SKM-1 (cell line): Measurements from ENCODE around the gene ASB18.

Experiments used
- DNase-seq: peaks from one replicate; lab custom pipeline; 2025; ENCODE audit not compliant: unreplicated experiment; lab: John Stamatoyannopoulos, UW

The ASB18 gene

DNA sequence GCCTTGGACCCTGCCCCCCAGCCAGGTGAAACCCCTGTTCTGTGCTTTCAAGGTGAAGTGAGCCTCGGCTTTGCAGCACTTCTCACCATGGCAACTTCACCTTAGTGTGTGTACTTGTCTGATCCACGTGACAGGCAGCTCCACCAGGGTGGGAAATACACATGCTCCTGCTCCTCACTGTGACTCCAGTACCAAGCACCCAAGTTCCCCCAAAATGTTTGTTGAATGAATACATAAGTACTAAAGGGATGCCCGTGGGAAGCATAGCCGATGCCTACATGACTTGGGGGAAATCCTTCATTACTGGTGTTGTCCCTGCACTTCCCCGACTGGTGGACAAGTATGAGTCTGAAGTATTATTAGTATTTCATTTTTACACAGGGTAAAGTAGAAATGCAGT is 54.2 kb downstream of the ASB18 start:
- DNase-seq, result no peak

DNA sequence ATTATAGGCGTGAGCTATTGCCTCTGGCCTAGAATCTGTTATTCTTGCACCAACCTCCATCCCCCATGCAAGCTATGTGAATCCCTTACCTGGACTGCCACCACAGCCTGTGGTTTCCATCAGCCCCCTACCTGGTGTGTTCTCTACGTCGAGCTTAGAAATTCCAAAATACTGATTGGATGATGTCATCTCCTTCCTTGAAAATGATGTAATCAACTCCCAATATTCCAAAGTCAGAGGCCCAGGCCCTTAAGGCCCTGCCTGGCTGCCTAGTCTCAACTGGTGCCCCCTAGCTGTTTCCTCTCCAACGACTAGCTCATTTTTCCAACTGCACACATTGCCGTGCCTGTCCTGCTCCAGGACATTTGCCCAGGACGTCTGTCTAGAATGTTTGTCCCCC is 54.7 kb downstream of the ASB18 start:
- no peak for DNase-seq

DNA sequence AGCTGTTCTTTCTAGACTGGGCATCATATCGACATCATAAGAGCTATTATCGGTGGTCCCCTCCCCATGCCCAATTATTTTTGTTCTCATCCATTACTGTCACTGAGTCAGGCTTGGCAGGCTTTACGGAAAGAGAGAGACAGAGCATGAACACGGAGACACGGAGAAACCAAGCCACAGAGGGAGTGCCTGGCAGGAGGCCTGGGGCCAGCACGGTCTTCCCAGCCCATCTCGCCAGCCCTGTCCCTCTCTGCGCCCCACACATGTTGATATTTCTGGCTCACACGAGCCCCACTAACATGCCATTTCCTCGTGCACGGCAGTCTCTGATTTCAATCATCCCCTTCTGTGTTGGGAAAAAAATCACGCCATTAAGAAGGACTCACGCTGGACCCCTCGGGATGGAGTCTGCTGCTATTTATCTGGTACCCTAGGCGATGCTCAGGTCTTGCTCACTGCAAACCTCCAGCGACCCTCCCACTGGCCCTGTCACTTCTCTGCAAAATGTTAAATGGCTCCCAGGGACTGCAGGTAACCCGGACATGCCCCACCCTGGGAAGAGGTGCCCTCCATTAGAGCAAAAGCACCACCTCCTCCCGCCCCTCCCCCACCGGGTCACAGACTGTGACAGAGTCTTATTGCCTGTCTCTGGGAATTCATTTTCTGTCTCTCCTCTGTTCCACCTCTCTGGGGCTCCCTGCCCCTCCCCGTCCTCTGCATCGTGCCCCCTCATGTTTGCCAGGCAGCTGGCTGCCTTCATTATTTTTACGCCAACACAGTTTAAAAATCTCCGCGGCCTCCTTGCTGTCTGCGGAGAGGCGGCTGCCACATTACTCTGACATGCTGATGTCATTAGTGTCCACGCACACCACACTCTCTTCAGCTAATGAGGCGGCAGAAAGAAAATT is 55.9 kb downstream of the ASB18 start:
- DNase-seq, result no peak

DNA sequence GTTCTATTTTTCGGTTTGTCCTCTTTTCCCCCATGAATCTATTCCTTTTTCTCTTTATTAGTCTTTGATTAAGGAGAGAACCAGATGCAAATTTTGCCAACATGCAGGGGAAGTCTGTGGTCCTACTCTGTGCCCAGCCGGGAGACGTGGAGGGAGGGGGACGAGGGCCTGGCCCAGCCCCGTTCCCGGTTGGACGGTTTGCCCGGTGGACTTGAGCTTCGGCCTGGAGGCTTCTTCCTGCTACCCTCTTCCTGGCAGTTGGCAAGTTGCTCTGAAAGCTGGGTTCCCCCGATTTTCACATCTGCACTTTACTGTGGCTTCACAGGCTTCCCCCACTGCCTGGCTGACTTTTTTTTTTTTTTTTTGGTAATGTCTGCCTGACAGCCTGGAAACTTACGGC is 56.7 kb downstream of the ASB18 start:
- no peak for DNase-seq

DNA sequence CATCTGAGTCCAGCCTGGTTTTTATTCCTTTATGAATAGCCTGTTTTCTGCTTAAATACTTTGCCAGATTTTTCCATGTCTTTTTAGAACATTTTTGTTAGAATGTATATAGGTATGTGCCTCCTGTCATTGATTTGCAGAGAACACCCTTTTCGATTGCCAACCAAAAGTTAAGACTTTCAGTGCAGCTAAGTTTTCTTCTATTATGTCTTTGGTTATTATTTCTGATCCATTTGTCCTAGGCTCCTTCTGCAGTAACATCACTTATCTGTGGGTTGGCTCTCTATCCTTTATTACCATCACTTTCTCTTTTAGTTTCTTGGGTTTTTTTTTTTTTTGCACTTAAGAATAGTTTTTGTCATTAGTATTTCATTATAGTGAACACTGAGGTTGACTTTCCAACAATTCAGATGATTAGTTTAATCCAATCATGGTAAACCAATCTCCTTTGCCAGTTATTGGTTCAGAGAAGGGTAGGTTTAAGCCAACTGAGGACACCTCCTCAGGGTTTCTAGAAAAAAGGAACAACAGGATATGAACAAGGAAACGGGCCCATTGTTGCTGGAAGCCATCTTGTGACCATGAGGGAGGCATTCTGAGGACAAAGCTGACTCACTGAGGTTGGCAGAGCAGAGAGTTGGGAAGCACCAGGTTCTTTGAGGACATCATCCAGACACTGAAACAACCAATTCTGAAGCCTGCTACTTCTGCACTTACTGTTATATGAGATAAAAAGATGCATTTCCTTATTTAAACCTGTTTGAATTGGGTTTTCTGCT is 58.1 kb downstream of the ASB18 start:
- no peak for DNase-seq

DNA sequence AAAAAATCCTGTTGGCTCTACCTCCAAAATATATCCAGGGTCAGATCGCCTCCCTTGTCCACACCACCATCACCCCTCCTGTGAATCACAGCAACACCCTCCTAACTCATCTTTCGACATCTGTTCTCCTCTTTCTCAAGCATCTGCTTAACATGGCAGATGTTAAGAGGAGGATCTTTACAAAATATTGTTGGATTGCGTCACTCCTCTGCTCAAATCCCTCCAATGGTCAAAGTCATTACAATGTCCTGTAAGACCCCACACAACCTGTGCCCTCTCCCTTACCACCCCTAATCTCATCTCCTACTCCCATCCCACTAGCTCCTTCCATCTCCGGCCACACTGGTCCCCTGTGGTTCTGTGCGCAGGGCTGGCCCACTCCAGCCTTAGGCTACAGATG is 59.3 kb downstream of the ASB18 start:
- no peak for DNase-seq

DNA sequence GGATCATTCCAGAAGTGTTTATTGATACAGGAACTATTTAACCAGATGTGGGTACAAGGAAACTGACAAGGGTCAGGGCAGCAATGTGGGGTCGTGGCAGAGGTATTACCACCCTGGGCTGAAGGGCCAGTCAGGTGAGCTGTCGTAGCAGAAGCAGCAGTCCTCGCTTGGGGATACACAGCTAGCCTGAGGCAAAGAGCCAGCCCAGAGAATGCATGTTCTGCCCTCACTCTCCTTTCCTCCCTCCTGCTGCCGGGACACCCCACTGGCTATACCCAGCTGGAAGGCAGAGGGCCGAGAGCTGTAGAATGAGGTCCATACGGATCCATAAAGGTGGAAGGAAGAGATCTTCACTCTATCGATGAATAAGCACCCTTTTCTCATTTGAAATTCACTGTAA is 63.8 kb downstream of the ASB18 start:
- no peak for DNase-seq

DNA sequence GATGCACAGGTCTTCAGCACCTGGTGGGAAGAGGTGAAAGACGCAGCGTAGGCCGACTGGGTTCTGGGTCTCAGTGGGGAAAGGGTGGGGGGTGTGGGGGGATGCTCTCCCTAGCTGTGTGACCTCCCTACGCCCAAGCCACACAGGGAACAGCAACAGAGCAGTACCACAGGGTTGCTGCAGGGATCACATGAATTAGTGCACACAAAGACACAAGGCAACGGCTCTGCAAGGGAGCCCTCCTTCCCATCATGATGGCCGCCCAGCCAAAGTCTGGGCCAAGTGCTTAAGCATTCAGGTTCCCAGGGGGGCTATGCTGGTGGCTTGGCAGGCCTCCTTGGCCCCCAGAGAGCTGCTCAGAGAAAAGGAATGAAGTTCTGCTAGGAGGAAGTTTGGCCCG is 67.8 kb downstream of the ASB18 start:
- DNase-seq, result no peak

DNA sequence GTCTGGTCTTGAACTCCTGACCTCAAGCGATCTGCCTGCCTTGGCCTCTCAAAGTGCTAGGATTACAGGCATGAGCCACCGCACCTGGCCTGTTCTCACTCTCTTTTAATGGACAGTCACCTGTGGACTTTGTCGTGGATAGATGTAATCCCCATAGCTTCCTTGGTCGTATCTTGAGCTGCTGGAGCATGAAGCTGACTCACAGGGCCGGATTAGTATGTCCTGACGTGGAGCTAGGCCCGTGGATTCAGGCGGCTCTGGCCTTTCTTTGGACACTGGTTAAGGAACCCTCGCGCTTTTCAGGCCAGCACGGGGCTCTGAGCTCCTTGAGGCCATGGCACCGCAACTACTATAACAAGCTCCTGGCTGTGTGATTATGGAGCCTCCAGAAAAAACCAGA is 68.5 kb downstream of the ASB18 start:
- DNase-seq, result no peak

DNA sequence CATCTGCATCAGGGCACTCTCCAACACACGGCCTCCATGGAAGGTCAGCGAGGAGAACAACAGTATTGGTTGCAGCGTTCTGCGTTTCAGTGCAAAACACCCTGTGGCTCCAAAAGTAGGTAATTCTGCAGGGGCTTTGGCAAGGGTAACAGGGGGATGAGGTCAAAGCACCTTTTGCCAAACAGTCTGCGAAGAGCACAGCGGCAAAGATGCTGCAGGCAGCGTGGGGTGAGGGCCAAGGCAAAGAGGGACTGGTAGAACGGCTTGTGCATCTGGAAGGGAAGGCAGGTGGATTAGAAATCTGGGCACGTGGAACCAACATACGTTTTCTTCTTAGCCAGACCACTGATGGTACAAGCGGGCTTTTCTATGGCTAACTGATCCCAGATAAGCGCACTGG is 69.4 kb downstream of the ASB18 start:
- no peak for DNase-seq

DNA sequence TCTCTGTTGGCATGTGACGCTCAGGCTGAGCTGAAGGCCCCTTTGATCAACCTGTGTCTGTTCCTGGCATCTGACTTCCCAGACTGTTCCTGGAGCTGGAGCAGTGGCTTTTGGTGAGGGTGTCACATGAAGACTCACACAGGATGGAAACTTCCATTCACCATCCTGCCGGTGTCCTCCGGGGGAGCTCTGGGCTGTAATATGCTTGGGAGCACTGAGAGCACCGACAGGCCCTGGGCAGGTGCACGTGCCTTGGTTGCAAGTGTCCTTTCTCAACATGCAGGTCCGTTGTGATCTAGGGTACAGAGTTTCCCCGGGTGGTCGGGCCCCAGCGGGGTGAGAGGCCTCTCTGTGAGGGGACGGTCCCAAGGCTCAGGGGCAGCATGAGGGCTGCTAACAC is 71.2 kb downstream of the ASB18 start:
- no peak for DNase-seq

DNA sequence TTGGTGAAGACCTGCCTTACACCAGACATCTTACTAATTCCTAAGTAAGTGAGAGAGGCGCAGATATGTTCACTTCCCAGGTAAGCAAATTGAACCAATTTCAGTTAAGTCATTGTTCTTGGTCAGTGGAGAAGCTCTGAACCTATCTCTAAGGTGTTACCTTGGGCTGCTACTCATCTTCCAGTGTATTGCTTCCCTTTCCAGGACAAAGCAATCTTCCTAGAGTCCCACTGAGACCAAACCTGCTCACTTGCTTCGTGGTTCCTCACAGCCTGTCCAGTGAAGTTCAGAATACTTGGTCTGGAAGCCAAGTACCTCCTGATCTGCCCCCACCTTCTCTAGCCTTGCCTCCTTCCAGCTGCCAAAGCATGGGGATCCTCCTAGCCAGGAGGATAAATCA is 73.5 kb downstream of the ASB18 start:
- no peak for DNase-seq

DNA sequence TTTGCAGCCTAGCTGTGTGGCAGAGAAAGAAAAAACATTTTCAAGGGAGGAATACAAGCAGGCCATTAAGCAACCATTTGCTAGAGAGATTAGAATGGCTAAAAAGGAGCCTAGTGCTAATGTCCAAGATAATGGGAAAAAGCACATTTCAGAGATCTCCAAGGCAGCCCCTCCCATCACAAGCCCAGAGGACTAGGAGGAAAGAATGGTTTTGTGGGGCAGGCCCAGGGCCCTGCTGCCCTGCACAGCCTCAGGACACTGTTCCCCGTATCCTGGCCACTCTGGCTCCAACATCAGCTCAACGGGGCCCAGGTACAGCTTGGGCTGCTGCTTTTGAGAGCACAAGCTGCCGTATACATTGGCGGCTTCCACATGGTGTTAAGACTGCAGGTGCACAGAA is 79.5 kb downstream of the ASB18 start:
- DNase-seq, result no peak

DNA sequence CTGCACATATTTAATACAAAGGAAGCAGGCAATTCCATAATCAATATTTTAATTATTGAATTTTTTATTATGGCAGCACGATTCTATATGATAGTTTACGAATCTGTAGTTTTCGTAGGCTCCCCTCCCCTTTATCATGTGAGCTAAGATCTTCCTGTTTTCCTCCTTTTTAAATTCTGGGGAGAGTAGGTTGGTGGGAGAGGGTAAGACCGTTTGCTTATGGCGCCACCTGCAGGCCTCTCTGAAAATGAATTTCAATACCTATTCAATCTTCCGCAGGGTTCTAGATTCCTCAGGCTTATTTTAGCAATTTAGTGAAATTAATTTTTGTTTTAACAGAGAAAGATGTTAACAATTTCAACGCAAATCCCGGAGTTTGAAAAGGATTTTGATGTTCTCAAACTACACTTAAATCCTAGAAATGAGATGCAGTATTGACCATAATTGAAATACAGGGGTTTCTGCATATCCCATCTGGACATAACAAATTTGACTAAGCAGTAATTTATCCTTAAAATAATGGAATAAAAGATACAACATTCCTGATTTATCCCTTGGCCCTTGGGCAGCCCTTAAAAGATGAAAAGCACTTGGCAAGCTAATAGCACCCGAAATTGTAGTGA is 83.3 kb downstream of the ASB18 start:
- DNase-seq, result peak; percentile 40

DNA sequence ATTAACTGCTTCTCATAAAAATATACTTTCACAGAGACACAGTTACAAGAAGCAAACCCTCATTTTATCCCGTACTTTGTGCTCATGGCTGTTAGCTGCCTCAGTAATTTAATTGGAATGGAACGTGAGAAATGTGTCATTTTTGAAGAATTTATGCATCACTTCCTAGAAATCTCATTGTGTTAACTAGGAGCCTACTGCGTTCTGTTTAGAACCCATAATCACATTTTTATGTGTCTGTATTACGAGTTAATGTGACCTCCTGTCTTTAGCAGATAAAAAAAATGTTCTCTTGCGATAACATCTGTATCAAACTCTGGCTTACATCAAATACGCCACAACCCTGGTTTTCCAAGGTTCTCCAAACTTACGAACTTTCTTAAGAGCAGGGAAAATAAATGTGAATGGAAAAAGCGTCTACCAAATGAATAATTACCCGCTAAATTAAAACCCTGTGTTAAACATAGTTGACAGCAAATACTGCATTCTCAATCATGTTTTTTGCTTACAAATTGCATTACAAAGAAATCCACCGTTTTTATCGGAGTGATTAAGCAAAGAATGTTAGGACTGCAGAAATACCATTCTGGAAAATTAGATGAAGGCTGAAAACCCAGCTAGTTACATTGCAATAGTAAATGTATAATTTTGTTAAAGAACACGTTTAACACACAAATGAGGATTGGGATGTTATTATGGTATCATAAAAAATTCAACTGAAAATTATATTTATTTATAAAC is 84.0 kb downstream of the ASB18 start:
- DNase-seq, result no peak

DNA sequence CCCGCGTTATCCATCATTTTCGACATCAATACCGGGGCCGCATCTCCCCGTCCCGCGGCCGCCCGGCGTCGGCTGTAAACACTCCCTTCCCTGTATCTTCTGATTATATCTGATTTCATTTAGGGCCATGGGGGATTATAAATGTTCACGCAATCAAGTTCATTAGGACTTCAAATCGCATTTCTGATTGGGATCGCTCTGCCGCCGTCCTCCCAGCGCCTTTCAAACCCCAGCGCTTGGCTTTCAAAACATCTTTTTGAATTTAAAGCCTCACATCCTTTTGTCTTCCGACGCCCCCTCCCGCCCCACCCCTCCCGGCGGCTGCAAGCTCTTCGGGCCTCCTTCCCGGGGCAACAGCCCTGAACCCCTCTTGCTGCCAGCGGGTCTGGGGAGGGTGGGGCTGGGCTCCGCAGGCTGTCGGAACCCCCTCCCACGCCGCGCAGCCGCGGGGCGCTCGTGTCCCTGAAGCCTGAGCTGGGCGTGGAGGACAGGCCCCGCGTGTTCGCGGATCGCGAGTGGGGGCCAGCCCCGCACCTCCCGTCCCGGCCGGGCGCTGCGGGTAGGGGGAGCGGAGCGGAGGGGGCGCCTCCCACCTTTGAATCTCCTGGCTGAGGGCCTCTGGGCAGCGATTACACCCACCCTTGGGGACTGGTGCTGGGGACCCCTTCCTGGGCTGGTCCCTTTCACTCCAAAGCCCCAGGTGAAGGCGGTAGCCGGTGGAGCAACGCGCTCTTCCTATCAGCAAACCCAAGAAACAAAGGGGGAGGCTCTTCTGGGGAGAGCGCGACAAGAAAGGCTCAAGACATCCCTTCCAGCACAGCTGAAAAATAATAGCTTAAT is 84.8 kb downstream of the ASB18 start:
- DNase-seq, result no peak

DNA sequence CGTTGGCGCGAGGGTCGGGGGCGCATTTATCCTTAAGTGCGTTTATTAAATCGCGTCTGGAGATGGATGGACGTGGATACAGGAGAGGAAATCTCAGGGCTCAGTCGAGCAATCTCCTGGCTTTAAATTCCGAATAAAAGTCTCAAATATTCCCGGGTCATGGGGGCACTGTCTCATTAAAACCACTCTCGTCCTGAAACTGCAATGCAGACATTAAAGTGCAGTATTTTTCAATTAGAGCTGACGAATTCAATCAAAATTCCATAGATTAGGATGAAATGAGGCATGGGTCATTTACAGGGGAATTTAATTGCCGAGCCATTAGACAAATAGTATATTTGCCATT is 85.3 kb downstream of the ASB18 start:
- no peak for DNase-seq

DNA sequence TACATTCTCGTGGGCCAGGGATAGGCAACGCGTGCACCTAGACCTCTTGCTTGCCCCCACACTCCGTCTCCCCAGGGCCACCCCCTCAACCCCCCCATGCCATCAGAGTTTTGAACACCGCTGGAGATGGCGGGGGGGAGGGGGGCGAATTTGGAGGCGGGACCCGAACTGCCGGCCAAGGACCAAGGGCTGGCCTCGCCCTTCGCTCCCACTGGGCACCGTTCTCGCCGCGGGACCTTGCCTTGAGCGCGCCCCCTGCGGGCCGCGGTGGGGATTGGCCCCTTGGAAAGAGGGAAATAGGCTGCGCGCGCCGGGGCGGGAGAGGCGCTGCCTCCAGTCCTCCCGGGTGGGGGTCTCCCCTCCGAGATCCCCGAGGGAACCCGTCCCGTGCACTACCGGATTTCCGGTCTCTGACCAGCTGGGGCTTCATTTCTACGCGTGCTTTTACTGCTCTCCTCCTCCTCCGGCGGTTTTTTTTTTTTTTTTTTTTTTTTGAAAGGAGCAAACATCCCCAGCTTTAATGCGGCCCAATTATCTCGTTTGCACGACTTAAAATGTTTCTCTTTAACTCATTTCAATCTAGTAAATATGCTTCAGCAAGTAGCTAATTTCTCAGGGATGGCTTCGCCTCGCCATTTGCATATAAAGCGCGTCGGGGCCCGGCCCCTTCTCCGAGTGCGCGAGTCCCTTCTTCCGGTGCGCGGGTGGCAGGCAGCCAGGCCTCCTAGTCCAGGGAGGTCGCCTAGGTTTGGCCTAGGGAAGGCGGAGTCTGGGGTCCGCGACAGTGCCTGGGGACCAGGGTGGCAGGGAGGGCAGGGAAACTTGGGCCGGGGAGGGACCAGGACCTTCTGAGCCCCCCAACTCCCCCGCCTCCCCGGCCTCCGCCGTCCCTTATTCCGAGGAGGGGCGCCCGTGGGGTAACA is 86.0 kb downstream of the ASB18 start:
- peak; percentile 27 for DNase-seq

DNA sequence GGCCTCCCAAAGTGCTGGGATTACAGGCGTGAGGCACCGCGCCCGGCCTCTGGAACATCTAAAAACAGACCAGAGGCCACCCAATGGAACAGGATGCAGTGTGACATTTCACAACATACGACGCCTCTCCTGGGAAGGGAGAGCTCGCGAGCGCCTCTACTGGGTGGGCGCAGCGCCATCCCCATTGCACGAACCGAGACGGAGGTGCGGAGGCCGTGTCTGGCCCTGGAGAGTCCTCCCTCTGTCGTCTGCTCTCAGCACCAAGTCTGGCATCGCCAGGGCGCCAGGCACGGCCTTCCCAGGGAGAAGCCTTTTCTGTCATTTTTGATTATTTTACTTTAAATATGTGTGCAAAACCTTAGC is 86.6 kb downstream of the ASB18 start:
- DNase-seq, result peak; percentile 60
